IPS-18c (cell line): ENCODE results near the gene CC2D2A.
A peak's percentile ranks its signal among the peaks of the same experiment; 100 is the strongest.

ENCODE experiments used
- H3K4me3 ChIP-seq: 2 replicates; pipeline ENCODE4 v1.7.0; 2013; ENCODE audit warnings: low read depth, mild to moderate bottlenecking, low read length, moderate library complexity; ENCODE audit not compliant: insufficient read depth
- H3K9me3 ChIP-seq: one replicate; pipeline ENCODE4 v1.6.1; 2013; ENCODE audit warnings: mild to moderate bottlenecking, low read length, moderate library complexity; ENCODE audit not compliant: control insufficient read depth, insufficient read depth

The CC2D2A gene

GRCh38 chr4:15469402-15470127 is at the start of gene CC2D2A:
CC2D2A (plus strand) TSS chr4:15469882; CDS start chr4:15475933, 6,051 bp downstream.
- no peaks in the 10 kb centered on the region for H3K9me3 ChIP-seq
- peak within 1 kb of the TSS; percentile 42; the same call in 1 of the 2 replicates for H3K4me3 ChIP-seq

GRCh38 chr4:15420642-15421041 is 49.0 kb upstream of the CC2D2A start:
- Histone ChIP-seq H3K9me3 (no peaks in the 10 kb centered on the region), H3K4me3 (no peak overlapping the region)

DNA sequence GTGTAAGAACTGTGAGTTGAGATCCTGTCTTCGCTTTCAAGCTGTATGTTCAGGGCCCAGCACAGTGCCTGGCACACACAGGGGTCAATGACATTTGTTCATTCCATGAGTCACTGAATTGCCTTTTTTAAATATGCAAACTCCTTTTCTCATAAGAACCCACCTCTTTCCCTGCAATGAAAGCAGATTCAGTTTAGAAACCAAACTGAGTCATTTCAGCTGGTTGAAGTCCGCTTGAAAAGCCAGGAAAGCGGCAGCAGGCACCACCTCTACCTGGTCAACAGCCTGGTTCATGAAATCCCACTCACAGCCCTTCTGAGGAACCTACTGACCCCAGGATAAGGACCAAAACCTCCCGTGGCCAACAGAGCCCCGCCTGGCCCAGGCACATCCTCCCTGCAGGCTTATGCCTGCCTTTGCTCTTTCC is 46.4 kb upstream of the CC2D2A start:
- Histone ChIP-seq H3K4me3 (no peak overlapping the region), H3K9me3 (no peaks in the 10 kb centered on the region)

- H3K9me3 ChIP-seq: no peaks in the 10 kb centered on the region
- H3K4me3 ChIP-seq: no peak overlapping the region
Observed at GRCh38 chr4:15425520-15425919, 44.2 kb upstream of the CC2D2A start.

DNA sequence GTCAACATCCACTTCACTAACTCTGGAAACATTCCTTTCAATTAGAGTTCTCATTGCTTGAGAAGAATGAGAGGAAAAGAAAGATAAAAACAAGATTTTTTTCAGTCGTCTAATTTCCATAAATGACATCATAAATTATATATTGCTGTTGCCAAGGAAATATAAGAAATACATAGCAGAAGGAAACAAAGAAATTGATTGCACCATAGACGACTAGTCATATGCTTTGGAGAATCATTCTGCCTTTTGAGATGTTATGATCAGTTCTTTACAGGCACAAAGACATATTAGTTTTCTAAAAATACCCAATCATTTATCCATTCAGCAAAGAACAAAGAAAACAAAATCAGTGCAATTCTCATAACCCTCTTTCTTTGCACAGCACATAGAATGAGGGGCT is 42.5 kb upstream of the CC2D2A start:
- no peak overlapping the region for H3K4me3 ChIP-seq

GRCh38 chr4:15427701-15428100 is 42.0 kb upstream of the CC2D2A start, which contains the start of gene C1QTNF7:
C1QTNF7 (plus strand) TSS chr4:15428033; CDS start chr4:15435744, 7,711 bp downstream.
- H3K4me3 ChIP-seq: no peak within 1 kb of the TSS
- no peaks in the 10 kb centered on the region for H3K9me3 ChIP-seq

More for the DNA sequence above, 42.5 kb upstream of the CC2D2A start:
- no peaks in the 10 kb centered on the region for H3K9me3 ChIP-seq

DNA sequence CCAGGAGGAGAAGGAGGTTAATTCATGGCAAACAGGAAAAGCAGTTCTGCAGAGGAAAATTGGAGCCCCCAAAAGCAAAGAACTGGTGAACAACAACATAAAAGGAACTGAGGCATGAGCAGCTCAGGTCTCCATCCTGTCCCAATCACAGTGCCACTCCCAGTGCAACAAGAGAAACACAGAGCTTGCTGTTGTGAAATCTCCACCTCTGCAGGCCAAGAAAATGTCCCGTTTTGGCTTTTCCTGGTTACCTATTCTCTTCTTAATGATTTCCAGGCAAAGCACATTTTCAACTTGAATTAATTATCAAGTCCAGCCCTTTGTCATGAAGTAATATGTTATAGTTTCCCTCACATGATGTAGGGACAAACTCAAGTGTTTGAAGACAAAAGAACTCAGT is 41.1 kb upstream of the CC2D2A start:
- H3K4me3 ChIP-seq: no peak overlapping the region

DNA sequence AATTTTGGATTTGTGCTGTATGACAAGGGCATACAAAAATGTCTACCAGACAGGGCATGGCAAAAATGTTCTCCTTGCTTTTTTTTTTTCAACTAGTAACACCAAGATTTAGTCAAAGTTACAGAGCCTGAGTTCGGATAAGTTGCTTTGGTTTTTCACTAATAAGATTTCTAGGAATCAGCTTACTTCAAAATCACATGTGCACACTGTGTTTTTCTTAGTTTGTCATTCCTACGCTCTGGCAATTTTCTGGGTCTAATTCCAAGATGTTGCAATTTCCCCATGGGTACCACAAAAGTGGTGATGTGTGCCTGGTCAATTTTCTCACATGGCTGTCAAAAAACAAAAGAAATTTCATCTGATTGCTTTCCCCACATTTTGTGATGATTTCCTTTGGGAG is 35.6 kb upstream of the CC2D2A start:
- Histone ChIP-seq H3K4me3 (no peak overlapping the region), H3K9me3 (no peaks in the 10 kb centered on the region)

More for the DNA sequence above, 41.1 kb upstream of the CC2D2A start:
- no peaks in the 10 kb centered on the region for H3K9me3 ChIP-seq

- Histone ChIP-seq H3K4me3 (no peak overlapping the region), H3K9me3 (no peaks in the 10 kb centered on the region)
Observed at GRCh38 chr4:15434676-15435075, 35.0 kb upstream of the CC2D2A start.

DNA sequence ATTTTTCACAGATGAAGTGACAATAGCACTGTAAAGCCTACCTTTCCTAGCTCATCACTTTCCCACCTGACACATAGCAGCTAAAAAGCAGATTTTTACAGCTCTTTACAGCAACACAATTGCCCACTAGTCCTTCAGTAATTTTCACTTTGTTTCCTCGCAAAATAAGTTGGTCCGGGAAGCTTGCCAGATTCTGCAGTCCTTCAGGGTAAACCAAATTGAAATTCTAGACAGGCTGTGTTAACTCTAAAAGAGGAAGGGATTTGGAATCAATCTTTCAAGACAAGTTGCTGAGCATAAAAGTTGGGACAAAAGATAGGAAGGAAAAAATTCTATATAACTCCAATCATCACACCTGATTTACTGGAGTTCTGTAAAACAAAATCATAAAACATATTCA is 33.2 kb upstream of the CC2D2A start:
- Histone ChIP-seq H3K9me3 (no peaks in the 10 kb centered on the region), H3K4me3 (no peak overlapping the region)

GRCh38 chr4:15438939-15439524 is 30.6 kb upstream of the CC2D2A start:
- no peak overlapping the region for H3K4me3 ChIP-seq
- H3K9me3 ChIP-seq: no peaks in the 10 kb centered on the region

DNA sequence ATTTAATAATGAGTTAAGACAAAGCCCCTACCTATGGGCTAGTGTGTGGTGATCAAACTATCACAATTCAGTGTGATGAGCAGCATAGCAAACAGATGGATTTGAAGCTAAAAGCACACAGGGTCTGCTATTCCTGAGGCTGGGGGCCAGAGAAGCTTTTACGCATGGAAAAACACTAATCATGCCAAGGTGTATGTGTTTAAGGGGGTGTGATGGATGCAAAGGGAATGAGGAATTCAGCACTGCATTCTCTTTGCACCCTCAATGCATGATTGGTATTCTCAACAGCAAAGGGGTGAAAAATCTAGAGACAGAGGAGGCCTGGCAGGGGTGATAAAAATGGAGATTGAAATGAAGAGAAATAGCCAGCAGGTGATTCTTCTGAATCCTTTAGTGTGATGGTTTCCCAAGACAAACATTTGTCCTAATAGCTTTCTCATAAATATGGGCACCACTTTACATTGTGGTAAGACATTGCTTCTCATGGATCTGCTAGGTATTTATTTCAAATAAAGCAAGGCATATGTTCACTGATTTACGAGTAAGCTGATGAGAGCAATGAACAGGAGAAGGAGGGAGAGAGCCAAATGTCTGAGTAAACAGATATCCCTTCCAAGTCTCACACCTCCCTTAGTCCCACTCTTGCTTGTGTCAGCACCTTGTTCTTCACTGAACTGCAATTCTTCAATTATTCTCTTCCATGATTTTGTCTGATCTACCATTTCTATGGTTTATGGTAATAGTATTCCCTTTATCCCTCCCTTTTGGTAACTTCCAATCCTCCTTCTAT is 26.1 kb upstream of the CC2D2A start:
- Histone ChIP-seq H3K9me3 (peaks cover 4% of the 10 kb centered on the region), H3K4me3 (no peak overlapping the region)

DNA sequence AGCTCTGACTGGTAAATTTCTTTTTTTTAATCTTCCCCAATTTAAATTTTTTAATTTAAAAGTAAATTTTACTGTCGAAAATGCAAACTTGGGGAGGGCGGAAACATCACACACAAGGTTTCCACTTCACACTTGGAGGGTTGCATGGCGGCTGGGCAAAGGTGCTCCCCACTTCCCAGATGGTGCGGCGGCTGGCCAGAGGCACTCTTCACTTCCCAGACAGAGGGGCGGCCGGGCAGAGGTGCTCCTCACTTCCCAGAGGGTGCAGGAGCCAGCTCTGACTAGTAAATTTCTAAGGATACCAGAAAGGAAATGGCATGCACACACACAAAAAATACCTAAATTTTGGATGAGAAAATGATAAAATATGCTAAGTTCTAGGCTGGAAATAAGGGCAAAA is 25.4 kb upstream of the CC2D2A start:
- H3K9me3 ChIP-seq: peaks cover 4% of the 10 kb centered on the region
- no peak overlapping the region for H3K4me3 ChIP-seq

- Histone ChIP-seq H3K9me3 (peaks cover 4% of the 10 kb centered on the region), H3K4me3 (no peak overlapping the region)
Observed at GRCh38 chr4:15444879-15445547, 24.7 kb upstream of the CC2D2A start.

- no peak overlapping the region for H3K4me3 ChIP-seq
Observed at GRCh38 chr4:15451181-15451865, 18.4 kb upstream of the CC2D2A start.

DNA sequence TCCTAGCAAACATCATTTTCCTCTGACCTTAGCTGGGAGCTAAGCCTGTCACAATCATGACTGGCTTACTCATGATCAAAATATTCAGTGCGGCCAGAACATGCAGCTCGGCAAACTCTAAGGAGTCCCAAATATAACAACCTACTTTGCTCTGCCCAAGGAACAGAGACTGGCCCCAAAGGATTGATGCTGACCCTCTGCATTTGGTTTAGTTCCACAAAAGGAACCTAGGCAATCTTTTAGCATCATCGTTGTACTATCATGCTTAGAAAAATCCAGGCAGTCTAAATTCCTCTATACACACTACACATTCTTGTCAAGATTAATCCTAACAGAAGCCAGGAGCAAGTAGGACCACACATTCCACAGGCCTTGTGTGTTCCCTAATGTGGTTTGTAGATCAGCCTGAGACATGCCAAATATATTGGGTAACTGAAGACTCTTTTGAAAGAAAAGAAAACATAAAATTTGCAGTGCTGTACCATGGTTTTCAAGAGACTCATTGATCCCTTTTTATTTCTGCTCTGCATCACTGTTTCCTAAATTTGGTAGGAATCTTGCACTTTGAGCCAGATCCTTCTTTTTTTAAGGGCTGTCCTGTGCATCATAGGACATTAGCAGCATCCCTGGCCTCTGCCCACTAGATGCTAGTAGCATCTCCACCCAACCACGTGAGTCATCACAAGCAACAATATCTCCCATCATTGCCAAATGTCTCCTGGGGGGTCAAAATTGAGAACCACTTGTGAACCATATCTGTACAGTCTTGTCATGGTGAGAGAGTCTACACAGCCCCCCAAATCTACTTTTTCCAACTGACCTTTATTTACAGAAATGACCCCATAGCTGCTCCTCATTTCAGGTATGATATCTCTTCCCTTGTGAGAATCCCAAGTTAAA is 17.6 kb upstream of the CC2D2A start:
- no peaks in the 10 kb centered on the region for H3K9me3 ChIP-seq
- no peak overlapping the region for H3K4me3 ChIP-seq

More at GRCh38 chr4:15451181-15451865, 18.4 kb upstream of the CC2D2A start:
- H3K9me3 ChIP-seq: no peaks in the 10 kb centered on the region
